IPS-NIHi7 (cell line): ENCODE data around the gene PSORS1C2.

Source experiments
- DNase-seq: peaks from one replicate; pipeline ENCODE4 v3.0.0; 2012; ENCODE audit warnings: mixed read lengths; ENCODE audit errors: extremely low spot score

PSORS1C2 gene

DNA sequence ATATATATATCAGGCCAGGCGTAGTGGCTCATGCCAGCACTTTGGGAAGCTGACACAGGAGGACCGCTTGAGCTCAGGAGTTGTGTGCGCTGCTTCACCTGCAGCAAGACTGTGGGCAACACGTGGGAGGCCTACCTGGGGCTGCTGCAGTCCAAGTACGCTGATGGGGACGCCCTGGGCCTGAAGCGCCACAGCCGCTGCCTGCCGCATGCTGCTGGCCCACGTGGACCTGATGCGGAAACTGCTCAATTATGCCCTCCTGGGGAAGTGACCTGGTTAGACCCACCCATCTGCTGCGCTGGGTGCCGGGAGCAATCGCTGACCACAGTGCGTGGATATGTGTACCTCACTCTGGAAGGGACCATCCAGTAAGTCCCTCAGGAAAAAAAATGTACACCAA, 1.8 kb upstream of the PSORS1C2 start:
- DNase-seq = no peak

GRCh38 chr6:31139599-31139998, 733 bp upstream of the PSORS1C2 start:
- DNase-seq = peak; percentile 74

- DNase-seq = no peak
Measured at GRCh38 chr6:31135710-31136109, 3.2 kb downstream of the PSORS1C2 start.

DNA sequence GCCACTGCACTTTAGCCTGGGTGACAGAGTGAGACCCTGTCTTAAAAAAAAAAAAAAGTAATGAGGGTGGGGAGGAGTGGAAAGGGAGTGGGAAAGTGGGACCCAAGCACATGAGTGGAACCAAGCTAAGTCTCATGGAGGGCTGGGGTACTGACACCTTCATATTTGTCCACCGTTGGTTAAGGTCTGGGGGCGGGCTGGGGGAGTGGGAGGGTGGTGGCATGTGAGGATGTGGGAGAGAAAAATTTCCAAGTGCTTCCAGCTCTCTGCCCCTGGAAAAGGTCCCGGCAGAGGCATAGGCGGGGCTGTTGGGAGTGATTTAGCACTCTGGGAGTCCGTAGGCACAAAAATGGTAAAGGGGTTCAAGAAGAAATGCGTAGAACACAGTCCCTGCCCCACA, 6.1 kb downstream of the PSORS1C2 start:
- no peak for DNase-seq

- DNase-seq = no peak
Measured at GRCh38 chr6:31131595-31131994, 7.3 kb downstream of the PSORS1C2 start.

DNA sequence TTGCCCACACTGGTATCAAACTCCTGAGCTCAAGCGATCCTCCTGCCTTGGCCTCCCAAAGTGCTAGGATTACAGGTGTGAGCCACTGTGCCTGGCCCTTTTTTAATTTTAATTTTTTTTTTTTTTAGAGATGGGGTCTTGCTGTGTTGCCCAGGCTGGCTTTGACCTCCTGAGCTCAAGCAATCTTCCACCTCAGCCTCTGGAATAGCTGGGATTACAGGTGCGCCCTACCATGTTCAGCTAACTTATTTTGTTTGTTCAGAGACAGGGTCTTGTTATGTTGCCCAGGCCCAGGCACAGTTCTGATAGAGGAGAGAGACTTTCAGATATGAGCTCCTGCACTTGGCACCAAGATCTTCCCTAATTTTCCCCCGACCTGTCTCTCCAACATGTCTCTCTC, 8.1 kb downstream of the PSORS1C2 start:
- DNase-seq = no peak

DNA sequence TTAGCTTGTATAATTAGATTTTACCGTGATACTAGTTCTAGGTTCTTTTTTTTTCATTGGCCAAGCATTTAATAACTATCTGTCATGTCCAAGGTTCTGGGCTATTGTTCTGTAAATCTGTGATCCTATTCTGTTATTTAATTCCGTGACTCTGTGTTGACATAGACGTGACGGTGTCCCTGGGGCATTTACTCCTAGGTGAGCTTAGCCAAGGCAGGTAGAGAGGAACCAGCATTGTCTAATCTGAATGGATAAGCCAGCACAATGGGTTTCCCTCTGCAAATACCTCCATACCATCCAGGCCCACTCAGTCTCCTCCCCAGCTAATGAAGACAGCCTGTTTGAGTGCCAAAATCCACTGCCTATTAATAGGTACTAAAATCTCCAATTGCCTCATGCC, 9.7 kb downstream of the PSORS1C2 start:
- no peak for DNase-seq

GRCh38 chr6:31128093-31128676, 10.7 kb downstream of the PSORS1C2 start:
- DNase-seq = peak; percentile 80

DNA sequence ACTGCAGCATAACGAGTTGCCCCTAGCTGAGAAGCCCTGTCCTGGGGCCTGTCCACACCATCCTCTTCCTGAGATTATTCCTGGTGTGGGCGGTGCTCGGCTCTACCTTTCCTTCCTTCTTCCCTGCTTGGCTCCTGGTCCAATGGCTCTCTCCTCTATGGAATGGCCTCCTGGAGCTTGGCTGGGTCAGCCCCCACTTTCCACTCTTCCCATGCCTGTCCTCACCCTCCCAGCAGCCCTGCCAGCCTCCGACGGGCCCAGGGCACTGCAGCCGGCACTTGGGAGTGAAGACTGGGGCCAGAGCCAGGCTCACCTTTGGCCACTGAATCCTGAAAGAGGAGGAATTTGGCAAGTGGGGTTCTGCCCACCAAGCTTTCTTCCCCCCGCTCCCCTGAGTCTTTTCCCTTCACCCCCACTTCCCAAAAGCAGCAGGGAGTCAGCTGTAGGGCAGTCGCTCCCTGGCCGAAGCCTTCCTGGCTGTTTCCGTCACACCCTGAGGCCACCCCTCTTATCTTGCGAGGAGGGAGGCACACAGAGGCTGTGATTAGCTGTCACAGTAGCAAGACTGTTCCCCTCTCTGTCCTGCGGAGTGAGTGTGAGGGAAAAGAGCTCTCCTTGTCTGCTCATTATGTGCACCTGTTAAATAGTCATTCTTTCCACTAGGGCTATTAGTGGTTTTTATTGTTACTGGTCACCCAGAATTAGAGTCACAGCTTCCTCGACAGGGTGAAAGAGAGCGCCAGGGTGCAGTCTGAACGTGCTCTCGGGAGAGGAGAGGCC, 12.3 kb downstream of the PSORS1C2 start:
- no peak for DNase-seq

- no peak for DNase-seq
Measured at GRCh38 chr6:31125586-31126363, 13.1 kb downstream of the PSORS1C2 start.

DNA sequence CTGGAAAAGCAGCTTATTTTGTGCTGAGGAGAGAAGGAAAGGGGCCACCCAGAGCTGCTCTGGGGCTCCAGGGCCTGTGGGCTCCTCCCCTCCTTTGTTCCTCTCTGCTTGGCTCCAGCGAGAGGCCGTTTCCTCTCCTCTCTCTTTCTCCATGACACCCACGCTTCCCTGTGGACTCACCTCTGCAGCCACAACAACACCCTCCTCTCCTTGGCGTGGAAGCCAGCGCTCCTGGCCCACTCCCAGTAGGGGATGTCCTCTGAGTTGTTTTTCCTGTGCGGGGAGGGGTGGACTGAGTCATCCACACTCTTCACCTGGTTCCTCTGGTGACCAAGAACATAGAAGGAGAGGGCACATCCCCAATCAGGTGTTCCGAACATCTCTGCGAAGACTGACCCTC, 13.7 kb downstream of the PSORS1C2 start:
- DNase-seq = no peak

DNA sequence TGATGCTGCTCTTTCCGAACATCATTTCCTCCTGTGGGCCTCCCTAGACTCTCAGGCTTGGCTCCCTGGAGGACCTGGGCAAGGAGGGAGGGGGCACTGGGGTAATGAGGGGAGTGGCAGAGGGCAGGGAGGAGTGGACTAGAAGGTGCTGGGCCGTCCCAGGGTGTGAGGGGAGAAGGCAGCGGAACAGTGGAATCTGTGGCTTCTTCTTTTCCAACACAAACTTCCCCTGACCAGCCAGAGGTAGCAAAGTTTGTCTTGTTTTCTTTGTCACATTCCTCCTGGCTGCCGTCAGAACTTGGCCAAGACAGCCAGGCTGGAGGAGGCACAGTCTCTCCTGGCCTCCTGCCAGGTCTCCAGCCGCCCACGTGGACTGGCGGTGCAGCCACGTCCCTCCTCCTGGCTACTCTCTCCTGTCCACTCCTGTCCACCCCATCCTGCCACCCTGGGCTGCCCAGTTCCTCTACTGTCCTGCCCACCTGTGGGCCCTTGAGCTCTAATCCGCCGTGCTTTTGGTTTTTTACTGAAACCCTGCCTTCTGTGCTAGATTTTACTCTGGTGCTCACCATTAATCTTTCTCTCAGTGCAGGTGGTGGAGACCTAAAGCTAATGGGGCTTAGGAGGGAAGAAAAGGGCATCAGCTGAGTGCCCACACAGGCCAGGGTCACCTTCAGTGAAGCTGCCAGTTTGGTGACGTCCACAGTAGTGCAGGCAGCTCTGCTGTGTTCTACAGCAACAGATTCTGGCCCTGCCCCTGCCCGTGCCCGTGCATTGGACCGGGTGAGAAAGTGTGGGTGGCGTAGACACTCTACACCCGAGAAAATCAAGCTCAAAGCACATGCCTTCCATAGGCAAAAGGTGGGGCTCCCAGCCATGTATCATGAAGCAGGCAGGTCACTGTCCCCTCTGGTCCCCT, 15.8 kb downstream of the PSORS1C2 start:
- no peak for DNase-seq

- no peak for DNase-seq
Measured at GRCh38 chr6:31121131-31121790, 17.6 kb downstream of the PSORS1C2 start.

GRCh38 chr6:31120151-31120915, 18.5 kb downstream of the PSORS1C2 start, which contains the start of gene CDSN:
Gene CDSN (minus strand): TSS chr6:31120446. CDS start chr6:31120419, 27 bp downstream.
- DNase-seq = no peak

GRCh38 chr6:31118178-31118577, 20.7 kb downstream of the PSORS1C2 start:
- no peak for DNase-seq

GRCh38 chr6:31116661-31117385, 22.0 kb downstream of the PSORS1C2 start:
- DNase-seq = no peak

GRCh38 chr6:31115941-31116560, 22.8 kb downstream of the PSORS1C2 start:
- DNase-seq = no peak

GRCh38 chr6:31114970-31115849, 23.7 kb downstream of the PSORS1C2 start:
- DNase-seq = peak; percentile 56
